Measurements from ENCODE around the gene PRLHR.
A peak's percentile ranks its signal among the peaks of the same experiment; 100 is the strongest.

The PRLHR gene

DNA sequence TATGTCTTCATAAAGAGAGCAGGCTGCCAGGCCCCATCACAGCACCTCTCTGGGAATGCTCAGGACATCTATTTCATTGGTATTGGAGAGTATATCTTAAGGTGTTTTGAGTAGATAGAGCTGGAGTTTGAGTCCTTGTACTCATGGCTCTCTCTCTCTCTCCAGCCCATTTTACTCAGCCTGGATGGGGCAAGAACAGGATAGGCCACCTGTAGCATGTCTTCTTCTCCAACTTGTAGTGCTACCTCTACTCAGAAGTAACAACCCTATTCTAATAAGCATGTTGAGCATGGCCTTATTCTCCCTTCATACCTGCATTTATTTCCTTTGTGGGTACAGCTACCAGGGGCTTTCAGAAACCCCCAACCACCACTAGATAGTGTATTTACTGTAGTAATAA lies 21.9 kb downstream of the PRLHR start:
- ATAC-seq, result no peak
- Mint-ChIP-seq H3K27ac (no peak overlapping the region), H3K27me3 (peaks cover 9% of the 10 kb centered on the region), H3K36me3 (no peaks in the 10 kb centered on the region), H3K4me3 (no peak overlapping the region), H3K9me3 (no peaks in the 10 kb centered on the region), H3K4me1 (no peaks in the 10 kb centered on the region)

- peaks cover 15% of the 10 kb centered on the region for H3K27me3 Mint-ChIP-seq
- no peaks in the 10 kb centered on the region for H3K9me3 Mint-ChIP-seq
- ATAC-seq, result peak; percentile 37
- H3K4me3 Mint-ChIP-seq, result no peak overlapping the region
- H3K27ac Mint-ChIP-seq, result no peak overlapping the region
- H3K4me1 Mint-ChIP-seq, result no peaks in the 10 kb centered on the region
- no peaks in the 10 kb centered on the region for H3K36me3 Mint-ChIP-seq
Observed at GRCh38 chr10:118572256-118573041, 23.0 kb downstream of the PRLHR start.

DNA sequence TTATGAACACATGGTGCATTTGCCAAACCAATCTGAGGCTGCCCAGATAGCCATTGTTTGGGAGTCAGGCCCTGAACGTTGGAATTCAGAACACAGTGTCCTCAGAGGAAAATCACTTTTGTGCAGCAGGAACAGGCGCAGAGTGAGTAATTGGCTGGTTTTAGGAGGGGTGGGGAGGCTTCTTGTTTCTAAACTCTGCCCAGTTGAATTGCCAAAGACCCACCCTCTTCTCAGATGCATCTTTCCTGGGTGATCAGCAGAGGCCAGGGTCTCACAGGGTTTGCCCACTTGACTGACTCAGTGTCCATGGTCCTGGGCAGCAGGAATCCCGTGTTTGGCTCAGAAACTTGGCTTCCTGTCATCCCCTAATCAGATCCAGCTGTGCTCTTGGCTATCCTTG lies 24.3 kb downstream of the PRLHR start:
- Mint-ChIP-seq H3K9me3 (no peaks in the 10 kb centered on the region), H3K27me3 (peaks cover 28% of the 10 kb centered on the region), H3K36me3 (no peaks in the 10 kb centered on the region), H3K4me3 (no peak overlapping the region), H3K4me1 (no peaks in the 10 kb centered on the region), H3K27ac (no peak overlapping the region)
- no peak for ATAC-seq

DNA sequence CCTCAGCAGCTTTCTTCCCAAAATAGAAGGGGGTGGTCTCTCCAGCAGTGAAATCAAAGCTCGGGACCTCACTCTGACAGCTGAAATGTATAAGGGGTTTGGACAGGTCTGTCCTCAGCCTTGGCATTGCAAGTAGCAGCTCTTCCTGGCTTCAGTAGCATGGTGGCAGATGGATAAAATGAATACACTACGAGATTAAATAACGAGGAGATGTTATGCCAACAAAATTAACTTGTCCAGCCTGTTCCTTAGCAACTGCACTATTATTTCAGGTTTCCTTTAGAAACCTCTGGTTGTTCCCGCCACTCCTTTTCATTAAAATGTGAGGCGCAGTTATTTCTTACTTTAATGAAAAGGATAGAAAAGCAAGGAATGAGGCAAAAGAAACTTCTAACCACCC lies 24.9 kb downstream of the PRLHR start:
- Mint-ChIP-seq H3K4me3 (no peak overlapping the region), H3K4me1 (no peaks in the 10 kb centered on the region), H3K27ac (no peak overlapping the region), H3K27me3 (peaks cover 33% of the 10 kb centered on the region), H3K36me3 (no peaks in the 10 kb centered on the region), H3K9me3 (no peaks in the 10 kb centered on the region)
- no peak for ATAC-seq

DNA sequence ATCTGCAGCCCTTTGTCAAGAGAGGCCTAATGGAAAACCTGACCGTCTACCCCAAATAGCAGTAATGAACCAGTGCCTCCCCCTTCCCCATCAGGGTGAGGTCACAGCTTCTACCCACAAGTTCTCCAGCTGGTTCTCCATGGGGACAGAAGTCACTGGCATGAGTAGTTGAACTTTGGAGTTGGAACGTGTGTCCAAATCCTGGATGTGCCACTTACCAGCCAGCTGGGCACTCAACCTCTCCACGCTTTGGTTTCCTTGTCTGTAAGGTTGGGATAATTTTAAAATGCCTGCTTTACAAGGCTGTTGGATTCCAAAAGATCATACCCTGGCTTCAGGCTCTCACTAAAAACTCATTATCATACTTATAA lies 25.6 kb downstream of the PRLHR start:
- no peaks in the 10 kb centered on the region for H3K36me3 Mint-ChIP-seq
- no peak overlapping the region for H3K27ac Mint-ChIP-seq
- ATAC-seq, result no peak
- no peaks in the 10 kb centered on the region for H3K9me3 Mint-ChIP-seq
- peaks cover 36% of the 10 kb centered on the region for H3K27me3 Mint-ChIP-seq
- no peaks in the 10 kb centered on the region for H3K4me1 Mint-ChIP-seq
- H3K4me3 Mint-ChIP-seq, result no peak overlapping the region

- Mint-ChIP-seq H3K4me3 (no peak overlapping the region), H3K4me1 (no peaks in the 10 kb centered on the region), H3K36me3 (no peaks in the 10 kb centered on the region), H3K27ac (no peak overlapping the region), H3K9me3 (no peaks in the 10 kb centered on the region), H3K27me3 (peaks cover 31% of the 10 kb centered on the region)
- ATAC-seq, result no peak
Observed at GRCh38 chr10:118569241-118569881, 26.1 kb downstream of the PRLHR start.

DNA sequence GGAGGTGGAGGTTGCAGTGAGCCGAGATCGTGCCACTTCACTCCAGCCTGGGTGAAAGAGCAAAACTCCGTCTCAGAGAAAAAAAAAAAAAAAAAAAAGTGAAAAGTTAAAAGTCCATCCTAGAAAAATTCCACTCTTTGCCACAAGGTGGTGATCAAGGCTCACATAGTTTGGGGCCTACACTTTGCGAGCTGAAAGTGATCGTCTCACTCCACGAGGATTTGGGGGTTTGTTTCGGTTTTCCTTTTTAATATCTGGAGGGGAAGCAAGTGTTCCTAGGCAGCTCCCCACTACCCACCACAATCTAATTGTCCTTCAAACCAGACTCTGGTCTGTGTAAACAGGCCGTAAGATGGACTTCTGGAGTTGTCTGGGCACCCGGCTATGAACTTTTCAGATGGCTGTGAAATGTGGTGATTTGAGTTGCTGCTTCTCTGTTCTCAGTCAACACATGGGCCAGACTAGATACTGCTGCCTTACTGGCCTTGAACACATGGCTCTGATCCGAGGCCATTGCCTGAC lies 27.1 kb downstream of the PRLHR start:
- peaks cover 29% of the 10 kb centered on the region for H3K27me3 Mint-ChIP-seq
- H3K27ac Mint-ChIP-seq, result no peak overlapping the region
- no peaks in the 10 kb centered on the region for H3K9me3 Mint-ChIP-seq
- no peaks in the 10 kb centered on the region for H3K4me1 Mint-ChIP-seq
- H3K36me3 Mint-ChIP-seq, result no peaks in the 10 kb centered on the region
- H3K4me3 Mint-ChIP-seq, result no peak overlapping the region
- ATAC-seq, result no peak

DNA sequence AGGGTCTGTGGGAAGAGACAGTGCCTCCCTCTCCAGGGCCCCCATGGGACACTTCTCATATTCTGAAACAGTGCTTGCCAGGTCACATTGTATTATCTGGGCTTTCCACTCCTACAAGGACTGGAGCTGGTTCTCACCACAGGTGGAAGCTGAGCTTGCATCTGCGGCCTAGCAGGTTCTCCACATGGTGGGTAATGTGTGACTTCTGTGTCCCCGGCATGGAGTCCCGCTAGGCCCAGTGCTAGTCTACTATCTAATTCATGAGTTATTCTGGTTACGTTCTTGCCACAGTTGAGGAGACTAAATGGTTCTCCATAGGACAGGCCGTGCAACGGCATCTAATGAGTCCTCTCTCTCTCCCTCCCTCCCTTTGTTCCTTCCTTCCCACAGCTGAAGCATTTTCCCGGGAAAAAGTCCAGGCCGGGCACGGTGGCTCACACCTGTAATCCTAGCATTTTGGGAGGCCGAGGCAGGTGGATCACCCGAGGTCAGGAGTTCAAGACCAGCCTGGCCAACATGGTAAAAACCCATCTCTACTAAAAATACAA lies 27.7 kb downstream of the PRLHR start:
- Mint-ChIP-seq H3K4me1 (no peaks in the 10 kb centered on the region), H3K9me3 (no peaks in the 10 kb centered on the region), H3K27ac (no peak overlapping the region), H3K36me3 (no peaks in the 10 kb centered on the region), H3K4me3 (no peak overlapping the region), H3K27me3 (peaks cover 29% of the 10 kb centered on the region)
- ATAC-seq, result no peak

GRCh38 chr10:118566911-118567310 lies 28.5 kb downstream of the PRLHR start:
- H3K27ac Mint-ChIP-seq, result no peak overlapping the region
- ATAC-seq, result no peak
- H3K4me1 Mint-ChIP-seq, result no peaks in the 10 kb centered on the region
- H3K36me3 Mint-ChIP-seq, result no peaks in the 10 kb centered on the region
- no peak overlapping the region for H3K4me3 Mint-ChIP-seq
- H3K9me3 Mint-ChIP-seq, result peaks cover 5% of the 10 kb centered on the region
- H3K27me3 Mint-ChIP-seq, result peaks cover 31% of the 10 kb centered on the region

DNA sequence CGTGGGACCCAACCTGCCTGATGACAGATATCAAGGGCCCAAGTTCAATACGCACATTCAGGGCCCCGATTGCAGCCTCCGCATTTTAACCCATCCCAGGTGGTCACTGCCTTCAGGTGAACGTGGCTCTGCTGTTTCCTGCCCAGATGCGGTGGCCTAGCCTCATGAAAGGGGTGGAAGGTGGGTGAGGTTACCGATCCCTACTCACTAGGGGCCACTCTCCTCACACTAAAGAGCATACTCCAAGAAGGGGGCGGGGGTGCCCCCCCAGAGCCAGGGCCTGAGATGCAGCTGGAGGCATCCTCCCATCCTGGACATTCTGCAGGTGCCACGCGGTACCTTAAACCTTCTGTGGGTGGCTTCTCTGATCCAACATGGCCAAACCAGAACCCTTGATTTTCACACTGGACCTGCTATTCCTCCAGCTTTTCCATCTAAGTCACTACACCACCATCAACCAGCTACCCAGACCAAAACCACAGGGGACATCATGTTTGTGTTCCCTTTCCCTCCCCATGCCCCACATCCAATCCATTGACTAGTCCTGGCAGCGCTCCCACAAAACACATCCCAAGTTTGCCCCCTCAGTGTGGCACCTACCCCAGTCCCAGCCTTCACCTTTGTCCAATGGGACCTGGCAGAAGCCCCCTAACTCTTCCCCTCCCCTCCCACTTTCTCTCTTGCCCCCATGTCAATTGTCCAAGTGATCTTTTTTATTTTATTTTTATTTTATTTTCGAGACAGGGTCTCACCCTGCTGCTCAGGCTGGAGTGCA lies 30.0 kb downstream of the PRLHR start:
- Mint-ChIP-seq H3K4me1 (no peaks in the 10 kb centered on the region), H3K27ac (no peak overlapping the region), H3K4me3 (no peak overlapping the region)

GRCh38 chr10:118564652-118565051 lies 30.8 kb downstream of the PRLHR start:
- no peak for ATAC-seq

More for the DNA sequence above, 30.0 kb downstream of the PRLHR start:
- peaks cover 10% of the 10 kb centered on the region for H3K9me3 Mint-ChIP-seq
- H3K36me3 Mint-ChIP-seq, result peaks cover 5% of the 10 kb centered on the region
- H3K27me3 Mint-ChIP-seq, result peaks cover 46% of the 10 kb centered on the region
- ATAC-seq, result no peak

DNA sequence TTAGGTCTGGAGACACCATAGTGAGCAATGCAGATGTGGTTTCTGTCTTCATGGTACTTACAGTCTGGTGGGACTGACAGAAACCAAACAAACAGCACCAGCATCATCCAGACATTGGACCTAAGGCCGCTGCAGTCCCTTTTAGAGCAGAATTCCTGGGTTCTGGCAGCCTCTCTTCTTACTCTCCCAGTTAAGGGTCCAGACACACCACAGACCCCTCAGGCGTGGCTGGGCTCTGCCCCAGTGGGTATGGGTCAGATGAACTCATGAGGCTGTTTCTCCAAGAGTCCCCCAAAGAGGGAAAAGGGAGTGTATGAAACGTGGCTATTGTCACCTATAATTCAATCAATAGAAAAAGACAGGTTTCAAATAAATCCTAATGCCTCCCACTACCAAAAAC lies 31.3 kb downstream of the PRLHR start:
- H3K9me3 Mint-ChIP-seq, result peaks cover 10% of the 10 kb centered on the region
- no peak for ATAC-seq
- no peak overlapping the region for H3K4me3 Mint-ChIP-seq
- H3K27me3 Mint-ChIP-seq, result peaks cover 46% of the 10 kb centered on the region
- H3K27ac Mint-ChIP-seq, result no peak overlapping the region
- H3K4me1 Mint-ChIP-seq, result no peaks in the 10 kb centered on the region
- H3K36me3 Mint-ChIP-seq, result peaks cover 5% of the 10 kb centered on the region

More at GRCh38 chr10:118564652-118565051, 30.8 kb downstream of the PRLHR start:
- Mint-ChIP-seq H3K4me3 (no peak overlapping the region), H3K4me1 (no peaks in the 10 kb centered on the region), H3K36me3 (peaks cover 5% of the 10 kb centered on the region), H3K27ac (no peak overlapping the region), H3K9me3 (peaks cover 10% of the 10 kb centered on the region), H3K27me3 (peaks cover 46% of the 10 kb centered on the region)

GRCh38 chr10:118563373-118563890 lies 32.0 kb downstream of the PRLHR start:
- ATAC-seq, result no peak
- Mint-ChIP-seq H3K4me3 (no peak overlapping the region), H3K9me3 (peaks cover 10% of the 10 kb centered on the region), H3K36me3 (peaks cover 5% of the 10 kb centered on the region), H3K27me3 (peaks cover 46% of the 10 kb centered on the region), H3K27ac (no peak overlapping the region), H3K4me1 (no peaks in the 10 kb centered on the region)

- peaks cover 5% of the 10 kb centered on the region for H3K36me3 Mint-ChIP-seq
- peaks cover 50% of the 10 kb centered on the region for H3K27me3 Mint-ChIP-seq
- H3K4me1 Mint-ChIP-seq, result no peaks in the 10 kb centered on the region
- peaks cover 10% of the 10 kb centered on the region for H3K9me3 Mint-ChIP-seq
- no peak overlapping the region for H3K4me3 Mint-ChIP-seq
- no peak overlapping the region for H3K27ac Mint-ChIP-seq
- no peak for ATAC-seq
Observed at GRCh38 chr10:118562851-118563250, 32.6 kb downstream of the PRLHR start.

DNA sequence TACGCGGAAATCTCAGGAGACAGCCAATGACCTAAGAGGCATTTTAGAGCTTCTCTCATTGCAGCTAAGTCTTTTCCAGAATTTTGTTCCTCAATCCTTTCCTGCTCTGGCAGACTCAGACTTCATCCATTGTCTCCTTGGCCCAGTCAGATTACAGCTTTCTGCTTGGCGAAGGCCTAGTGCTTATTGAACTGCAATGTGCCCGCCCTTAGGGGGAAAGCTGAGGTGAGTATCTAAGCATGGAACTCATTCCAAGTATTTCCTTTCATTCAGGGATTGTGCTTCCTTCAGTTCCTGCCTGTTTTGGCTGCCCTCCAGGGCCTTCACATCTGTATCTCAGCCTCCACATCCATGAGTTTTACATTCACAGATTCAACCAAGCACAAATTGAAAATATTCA lies 37.5 kb downstream of the PRLHR start:
- H3K4me1 Mint-ChIP-seq, result no peaks in the 10 kb centered on the region
- peaks cover 16% of the 10 kb centered on the region for H3K9me3 Mint-ChIP-seq
- peaks cover 60% of the 10 kb centered on the region for H3K27me3 Mint-ChIP-seq

More for the DNA sequence above, 37.5 kb downstream of the PRLHR start:
- Mint-ChIP-seq H3K27ac (no peak overlapping the region), H3K4me3 (no peak overlapping the region), H3K36me3 (peaks cover 5% of the 10 kb centered on the region)
- ATAC-seq, result no peak
